ENCODE results near the gene CNOT6L.
"Not testable (repeated sequence)": the region's sequence is repeated elsewhere in the genome, so short reads cannot be mapped to it uniquely, and the experiment has no call there.

- not testable (repeated sequence) for TF ChIP-seq CTCF (IDR thresholded peaks at IDR 0.05; ENCODE audit: low read length); EZH2 (optimal IDR thresholded peaks at IDR 0.05; ENCODE audit: low read depth, low read length); EZH2phosphoT487 (IDR thresholded peaks at IDR 0.05; ENCODE audit: low read length)
Observed at GRCh38 chr4:77863341-77863740, 44.2 kb upstream of the CNOT6L start.
